HG02798 (cell line): Measurements from ENCODE around the gene KLHL10.

Source experiments
- ATAC-seq: cut with Tn5 transposase; IDR thresholded peaks from one replicate; pipeline ENCODE4 v1.9.1; 2021; ENCODE audit warnings: mild to moderate bottlenecking; ENCODE audit not compliant: unreplicated experiment, poor library complexity

The KLHL10 gene

DNA sequence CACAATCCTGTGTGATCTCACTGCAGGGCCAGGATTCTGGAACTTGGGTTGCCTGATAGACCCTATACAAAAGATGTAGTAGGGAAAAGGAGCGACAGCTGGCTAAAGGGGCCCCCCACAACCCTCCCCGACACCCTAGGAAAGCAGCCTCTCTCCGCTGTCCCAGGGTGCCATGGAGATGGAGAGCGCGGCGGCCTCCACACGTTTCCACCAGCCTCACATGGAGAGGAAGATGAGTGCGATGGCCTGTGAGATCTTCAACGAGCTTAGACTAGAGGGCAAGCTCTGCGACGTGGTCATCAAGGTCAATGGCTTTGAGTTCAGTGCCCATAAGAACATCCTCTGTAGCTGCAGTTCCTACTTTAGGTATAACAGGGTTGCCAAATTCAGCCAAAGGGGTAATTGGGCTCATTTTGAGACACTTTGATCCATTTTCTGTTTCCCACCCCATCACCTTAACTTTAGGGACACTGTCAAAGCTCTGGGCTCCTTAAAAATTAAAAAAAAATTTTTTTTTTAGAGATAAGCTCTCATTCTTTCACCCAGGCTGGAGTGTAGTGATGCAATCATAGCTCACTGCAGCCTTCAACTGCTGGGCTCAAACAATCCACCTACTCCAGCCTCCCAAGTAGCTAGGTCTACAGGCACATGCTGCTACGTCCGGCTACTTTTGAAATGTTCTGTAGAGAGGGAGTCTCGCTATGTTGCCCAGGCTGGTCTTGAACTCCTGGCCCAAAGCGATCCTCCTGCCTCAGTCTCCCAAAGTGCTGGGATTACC, at the start of gene KLHL10:
KLHL10 (plus strand) TSS at position 65 of the 778 bp plus-strand sequence; CDS start at position 173, 108 bp downstream.
- no peak for ATAC-seq

DNA sequence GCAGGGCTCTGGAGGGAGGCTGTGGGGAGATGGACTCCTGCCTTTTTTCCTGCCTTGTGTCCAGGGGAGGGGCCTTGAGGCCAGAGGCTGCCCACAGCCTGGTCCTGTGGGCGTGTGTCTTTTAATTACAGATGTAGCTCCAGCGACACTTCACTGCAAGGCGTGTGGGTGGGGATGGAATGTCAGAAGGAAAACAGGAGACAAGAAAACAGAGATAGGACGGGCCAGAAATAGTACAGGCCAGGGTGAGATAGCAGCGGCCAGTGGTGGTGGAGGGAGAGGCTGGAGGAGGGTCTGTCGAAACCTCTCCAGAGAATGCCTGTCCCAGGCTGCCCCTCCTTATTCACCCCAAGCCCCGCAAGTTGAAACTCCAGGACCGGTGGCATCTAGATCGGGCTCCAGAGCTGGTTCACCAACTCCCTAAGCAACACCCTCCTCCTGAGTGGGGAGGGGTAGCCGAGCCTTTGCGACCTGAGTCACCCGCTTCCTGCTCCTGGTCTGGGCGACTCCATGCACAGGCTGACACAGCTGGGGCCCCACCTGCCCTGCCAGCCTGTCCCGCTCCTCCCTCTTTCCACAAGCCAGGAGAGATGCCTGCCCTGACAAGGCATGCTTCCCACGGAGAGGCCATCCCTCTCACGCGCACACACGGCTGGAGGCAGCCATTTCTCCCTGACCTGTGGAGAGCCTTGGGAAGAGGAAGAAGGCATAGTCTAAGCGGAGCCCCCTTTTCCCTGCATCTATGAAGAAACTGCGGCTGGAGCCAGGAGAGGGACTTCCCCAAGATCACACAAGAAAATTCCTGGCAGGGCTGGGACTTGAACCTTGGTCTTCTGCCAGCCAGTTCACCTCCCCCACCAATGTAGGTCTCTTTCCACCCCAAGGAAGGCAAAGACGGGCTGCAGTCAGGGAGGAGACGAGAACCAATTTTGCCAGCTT, 44.5 kb upstream of the KLHL10 start:
- ATAC-seq, result no peak

DNA sequence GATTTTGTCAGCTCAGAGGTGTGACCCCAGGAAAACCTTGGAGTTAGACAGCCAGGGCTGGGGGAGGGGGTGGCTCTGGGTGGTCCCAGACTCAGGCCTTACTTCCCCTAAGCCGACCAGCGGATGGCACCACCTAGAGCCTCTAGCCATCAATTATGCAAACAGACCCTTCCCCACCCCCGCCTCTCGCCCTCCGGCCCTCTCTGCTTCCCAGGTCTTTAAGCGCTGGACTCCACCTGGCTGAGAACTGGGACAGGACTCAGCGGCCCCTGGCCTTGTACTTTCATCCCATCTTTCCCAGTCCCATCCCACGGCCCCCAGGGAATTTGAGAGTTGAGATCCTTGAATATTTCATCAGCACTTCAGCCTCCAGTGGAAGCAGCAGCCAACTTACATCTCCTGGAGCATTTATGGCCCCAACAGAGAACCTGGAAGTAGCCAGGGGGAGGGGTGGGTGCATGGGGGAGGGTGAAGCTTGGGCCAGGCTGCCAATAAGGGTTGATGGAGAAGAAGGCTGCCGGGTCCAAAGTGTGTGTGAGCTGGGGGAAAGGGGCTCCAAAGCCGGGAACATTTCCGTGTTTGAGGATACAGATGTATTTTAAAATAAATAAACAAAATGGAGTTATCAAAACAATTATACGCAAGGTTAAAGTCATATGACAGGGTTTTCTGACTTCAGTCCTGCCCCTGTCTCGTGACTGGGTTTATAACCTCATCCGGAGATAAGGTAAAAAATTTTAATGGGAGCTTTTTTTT, 43.7 kb upstream of the KLHL10 start:
- no peak for ATAC-seq

DNA sequence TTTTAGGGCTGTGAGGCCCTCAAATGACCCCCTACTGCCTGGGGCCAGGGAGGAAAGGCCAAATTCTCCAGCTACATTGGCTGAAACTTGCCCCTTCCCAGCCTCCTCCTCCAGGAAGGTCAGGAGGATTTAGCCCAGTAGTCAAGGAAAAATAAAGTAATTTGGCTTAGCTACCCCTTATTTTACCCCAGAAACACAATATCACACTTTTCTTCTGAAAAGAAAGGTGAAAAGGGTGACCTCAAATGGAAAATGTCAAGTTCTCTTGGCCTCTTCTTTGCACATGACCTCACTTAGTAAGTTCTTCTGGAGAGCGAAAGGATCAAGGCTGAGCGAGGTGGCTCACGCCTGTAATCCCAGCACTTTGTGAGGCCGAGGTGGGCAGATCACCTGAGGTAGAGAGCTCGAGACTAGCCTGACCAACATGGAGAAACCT, 43.1 kb upstream of the KLHL10 start:
- no peak for ATAC-seq

DNA sequence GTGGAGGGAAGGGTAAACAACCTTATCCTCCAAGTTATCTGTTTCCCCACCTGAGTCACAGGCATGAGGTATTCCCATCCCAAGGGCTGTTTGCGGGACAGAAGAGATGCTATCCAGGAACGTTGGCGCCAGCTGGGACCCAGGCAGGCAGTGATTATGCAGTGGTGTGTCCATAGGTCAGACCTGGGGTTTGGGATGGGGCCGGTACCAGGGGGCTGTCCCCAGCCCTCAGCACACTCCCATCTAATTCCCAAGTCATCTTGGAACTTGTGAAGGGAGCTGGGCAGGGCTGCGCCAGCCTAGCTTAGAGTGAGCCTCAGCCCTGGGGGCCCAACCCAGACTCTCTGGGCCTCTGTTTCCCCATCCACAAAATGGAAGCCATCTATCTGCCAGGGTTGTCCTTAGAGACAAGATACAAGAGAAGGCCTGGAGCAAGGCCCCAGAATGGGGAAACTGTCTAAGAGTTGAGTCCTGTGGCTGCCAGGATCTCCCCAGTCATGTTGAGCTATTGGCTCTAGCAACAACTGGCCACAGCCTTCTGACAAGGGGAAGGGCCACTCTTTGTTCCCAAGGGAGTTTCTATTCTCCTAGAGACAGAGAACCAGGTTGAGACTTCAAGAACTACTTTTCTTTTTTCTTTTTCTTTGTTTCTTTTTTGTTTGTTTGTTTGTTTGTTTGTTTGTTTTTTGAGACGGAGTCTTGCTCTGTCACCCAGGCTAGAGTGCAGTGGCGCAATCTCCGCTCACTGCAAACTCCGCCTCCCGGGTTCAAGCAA, 41.3 kb upstream of the KLHL10 start:
- no peak for ATAC-seq

DNA sequence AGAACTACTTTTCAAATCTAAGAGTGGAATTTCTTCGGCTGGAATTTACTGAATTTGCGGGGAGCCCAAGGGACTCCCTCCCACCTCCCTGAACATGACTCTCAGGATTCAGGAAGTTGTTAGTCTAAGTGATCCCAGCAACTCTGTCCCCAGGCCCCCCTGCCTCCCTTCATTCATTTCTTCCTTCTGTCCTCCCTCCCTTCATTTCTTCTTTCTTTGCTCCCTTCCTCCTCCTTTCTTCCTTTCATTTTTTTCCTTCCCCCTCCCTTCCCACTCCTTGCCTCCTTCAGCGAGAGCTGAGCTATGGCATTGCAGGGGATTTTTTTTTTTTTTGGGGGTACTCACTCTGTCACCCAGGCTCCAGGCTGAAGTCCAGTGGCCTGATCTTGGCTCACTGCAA, 40.2 kb upstream of the KLHL10 start:
- no peak for ATAC-seq

DNA sequence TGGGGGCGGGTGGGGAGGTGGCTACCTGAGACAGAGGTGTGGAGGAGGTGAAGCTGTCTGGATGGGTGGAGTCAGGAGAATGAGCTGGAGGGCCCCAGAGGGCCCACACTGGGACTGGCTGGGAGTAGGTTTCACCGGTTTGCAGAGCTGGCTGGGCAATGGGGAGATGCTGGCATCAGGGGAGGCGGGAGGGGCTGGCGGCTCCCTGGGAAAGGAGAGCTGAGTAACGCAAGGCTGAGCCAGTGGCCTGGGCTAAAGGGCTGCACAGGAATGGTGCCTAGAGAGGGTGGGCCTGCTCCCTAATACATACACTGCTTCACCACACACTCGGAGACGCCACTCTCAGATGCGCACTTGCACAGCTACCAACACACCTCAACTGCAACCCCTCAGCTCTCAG, 38.3 kb upstream of the KLHL10 start:
- ATAC-seq, result no peak

DNA sequence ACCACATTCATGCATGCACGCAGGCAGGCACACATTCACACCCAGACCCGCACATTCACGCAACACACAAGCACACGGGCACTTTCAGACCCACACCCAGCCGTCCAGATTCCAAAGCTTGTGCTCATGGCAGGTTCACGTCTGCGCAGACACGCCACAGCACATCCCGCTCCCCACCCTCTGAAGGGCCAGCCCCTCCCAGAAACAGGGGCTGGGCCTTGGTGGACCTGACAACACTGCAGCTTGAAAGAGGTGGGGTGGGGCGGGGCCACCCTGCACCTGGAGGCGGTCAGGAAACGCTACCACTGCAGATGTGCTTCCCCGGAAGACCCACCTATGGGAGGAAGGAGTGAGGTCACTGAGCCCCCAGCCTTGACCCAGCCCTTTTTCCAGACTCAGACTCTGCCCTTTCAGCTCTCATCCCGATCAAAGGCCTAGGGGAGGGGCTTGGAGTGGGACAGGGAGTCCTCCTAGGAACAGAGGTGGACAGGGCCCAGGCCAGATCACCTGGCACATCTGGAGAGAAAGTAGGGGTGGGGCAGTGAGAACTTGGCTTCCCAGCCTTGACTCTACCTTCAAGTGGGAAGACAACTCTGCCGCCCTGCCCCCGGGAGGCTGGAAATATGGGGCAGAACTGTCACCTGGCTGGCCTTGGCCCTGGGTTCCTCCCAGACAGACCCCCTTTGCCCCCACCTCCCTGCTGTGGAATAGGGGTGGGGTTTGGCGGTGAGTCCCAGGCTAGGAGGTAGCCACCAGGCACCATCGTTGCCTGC, 36.8 kb upstream of the KLHL10 start:
- ATAC-seq, result no peak

DNA sequence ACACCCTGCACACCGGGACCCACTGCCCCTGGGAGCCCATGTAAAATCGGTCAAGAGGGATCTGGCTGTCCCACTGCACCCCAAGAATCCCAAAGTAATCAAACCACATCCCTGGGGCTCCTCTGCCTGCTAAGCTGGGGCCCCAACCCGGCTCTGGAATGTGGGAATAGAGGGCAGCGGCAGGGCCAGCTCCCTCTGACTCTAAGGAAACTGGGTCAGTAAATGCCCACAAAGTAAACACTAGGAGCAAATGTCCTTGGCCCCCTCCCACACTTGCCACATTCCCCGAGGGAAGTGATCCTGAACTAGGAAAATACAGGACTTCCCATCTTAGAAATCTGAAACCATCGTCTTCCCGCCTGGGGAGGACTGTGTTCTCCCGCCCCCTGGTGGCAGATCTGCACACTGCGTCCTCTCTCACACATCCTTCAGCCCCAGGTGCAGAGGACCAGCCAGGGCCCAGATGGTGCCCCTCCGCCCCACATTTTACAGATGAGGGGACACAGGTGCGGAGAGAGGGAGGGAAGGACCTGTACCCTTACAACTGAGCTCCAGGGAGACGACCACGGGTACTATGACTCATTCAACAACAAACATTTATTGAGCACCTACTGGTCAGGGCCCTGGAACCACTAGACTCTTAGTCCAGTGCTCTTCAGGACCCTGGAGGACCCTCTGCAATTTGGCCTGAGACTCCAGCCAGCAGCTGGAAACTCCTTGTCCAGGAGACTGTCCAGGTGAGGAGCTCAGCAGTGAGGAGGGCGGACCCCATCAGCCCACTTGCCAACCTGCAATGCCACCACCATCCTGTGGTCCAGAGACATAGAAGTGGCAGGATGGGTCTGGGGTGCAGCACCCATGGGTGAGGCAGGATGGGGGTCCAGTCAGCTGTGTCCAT, 36.0 kb upstream of the KLHL10 start:
- no peak for ATAC-seq

DNA sequence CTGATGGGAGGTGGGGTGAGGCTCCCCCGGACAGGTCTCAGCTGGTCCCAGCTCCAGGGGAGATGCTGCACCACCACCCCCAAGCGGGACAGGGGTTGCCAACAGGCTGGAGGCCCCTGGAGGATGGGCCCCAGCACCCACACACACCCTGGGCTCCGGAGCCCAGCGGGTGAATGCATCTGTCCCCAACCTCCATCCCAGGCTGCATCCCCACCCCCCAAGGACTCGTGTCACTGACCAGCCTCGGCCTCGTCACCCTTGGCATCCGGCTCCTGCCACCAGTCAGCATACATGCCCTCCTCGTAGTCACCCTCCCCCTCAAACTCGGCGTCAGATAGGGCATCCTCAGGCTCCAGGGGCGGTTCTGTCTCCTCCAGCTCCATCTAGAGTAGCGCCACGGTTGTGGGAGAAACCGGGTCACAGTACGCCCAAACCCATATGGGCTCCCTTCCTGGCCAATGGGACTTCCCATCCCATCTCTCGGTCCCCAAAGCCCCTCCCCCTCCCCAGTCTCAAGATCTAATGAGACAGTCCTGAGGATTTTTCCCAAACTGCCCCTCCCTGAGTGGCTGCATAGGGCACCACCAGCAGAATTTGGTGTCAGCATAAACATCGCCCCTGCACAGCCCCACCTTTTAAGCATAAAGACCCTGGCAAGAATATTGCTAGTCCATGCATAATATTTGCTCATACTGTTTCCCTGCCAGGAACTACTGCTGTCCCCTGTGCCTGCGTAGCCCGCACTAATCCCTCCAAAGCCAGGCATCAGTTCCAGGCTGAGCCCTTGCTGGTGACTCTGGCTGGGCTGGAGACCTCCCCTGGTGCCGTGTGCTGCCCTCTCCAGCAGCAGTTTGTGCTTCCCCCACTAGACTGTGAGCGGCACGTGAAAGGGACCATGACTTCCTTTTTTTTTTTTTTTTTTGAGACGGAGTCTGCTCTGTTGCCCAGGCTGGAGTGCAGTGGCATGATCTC, 34.3 kb upstream of the KLHL10 start:
- ATAC-seq, result no peak

DNA sequence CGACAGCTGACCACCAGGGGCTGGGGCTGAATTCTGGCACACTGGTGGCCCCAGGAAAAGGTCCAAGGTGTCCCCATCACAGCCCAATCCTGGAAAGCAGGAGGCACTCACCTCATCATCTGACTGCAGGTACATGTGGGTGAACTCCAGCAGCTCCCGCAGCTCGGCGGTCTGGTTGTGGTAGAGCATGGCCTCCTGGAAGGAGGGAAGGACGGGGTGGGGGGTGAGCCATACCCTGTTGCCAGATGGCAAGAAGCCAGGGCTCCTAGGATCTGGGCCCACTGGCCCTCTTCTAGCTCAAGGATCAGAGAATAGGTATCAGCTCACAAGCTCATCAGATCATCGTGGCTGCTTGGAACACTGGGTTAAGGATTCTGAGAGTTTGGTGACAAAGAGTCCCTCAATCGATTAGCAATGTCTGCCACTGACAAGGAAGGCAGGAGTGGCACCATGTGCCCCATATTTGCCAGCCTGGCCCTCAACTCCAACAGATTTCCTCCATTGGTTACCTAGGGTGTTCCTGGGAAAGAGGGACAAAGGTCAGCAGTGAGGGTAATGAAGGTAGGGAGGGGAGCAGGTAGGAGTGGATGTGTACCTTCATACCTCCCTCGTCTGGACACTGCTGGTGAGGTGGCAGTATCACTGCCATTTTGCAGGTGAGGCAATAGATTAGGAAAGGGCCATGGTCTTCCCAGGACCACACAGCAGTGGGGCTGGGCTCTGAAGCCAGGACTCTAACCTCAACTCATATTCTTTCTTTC, 30.8 kb upstream of the KLHL10 start:
- ATAC-seq, result no peak

DNA sequence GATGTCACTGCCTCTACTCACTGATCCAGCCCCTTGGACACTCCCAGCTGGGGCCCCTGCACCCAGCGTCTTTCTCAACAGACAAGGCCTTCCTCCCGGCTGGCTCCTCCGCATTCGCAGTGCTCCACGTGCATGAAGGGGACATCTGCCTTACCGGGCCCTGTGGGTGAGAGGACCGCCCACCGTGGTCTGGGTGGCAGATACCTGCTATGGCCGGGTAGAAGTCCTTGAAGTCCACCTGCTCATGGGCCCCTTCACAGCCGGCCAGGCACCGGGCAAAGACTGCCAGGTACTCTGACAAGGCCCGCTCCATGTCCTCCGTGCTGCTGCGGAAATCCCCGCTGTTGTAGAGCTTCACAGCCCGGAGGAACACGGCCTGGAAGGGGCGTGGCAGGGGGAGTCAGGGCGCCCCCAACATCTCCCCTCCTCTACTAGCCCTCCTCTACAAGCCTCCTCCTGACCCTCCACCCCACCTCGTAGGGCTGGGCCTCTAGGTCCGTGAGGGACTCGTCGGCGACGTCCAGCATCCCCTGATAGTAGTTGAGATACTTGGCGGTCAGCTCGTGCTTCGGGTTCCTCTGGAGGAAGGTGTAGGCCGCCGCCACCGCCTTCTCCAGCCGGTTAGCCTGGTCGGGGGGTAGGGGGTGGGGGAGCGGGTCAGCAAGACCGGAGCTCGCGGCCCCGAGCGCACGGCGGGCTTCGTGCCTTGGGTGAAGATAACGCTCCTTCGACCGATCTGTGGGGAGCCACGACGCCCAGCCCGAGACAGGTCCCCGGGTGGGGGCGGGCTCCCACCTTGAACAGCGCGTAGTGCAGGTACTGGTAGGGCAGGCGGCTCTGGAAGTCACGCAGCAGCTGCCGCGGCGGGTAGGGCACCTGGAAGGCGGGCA, 26.7 kb upstream of the KLHL10 start:
- ATAC-seq, result no peak

DNA sequence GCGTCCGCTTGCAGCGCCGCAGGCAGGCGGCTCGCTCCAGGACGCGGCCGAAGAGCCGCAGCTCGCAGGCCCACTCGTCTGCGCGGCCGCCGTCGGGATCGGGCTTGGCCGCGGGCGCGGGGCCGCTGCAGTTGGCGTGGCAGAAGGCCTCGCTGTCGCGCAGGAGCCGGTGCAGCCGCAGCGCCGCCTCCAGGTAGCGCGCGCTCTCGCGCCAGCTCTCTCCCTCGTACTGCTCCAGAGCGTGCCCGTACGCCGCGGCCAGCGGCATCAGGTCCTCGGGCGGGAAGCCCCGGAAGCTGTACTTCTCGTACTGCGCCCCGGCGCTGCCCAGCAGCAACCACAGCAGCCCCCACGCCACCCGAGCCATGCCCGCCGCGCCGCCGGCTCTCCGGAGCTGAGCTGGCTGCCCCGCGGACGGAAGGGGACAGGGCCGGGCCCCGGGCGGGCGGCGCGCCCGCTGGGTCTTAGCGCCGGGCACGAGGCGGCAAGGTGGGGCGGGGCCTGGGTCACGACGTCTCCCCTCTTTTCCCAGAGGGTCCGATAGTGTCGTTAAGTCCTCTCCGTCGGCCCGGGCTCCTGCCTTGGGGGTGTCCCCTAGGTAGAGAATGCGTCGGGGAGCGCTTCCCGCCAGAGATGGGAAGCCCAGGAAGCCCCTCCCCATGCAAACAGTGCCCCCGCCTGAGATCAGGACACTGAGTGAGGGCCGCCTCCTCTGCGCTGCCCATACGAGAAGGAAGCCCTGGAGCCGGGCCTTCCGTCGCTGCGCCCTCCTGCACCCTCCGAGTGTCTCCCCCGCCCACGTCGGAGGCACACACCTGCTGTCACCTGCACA, 25.9 kb upstream of the KLHL10 start, which contains the start of gene P3H4:
P3H4 (minus strand) TSS at position 401 of the 832 bp plus-strand sequence; CDS start at position 367, 34 bp downstream.
- ATAC-seq, result peak; percentile 67

DNA sequence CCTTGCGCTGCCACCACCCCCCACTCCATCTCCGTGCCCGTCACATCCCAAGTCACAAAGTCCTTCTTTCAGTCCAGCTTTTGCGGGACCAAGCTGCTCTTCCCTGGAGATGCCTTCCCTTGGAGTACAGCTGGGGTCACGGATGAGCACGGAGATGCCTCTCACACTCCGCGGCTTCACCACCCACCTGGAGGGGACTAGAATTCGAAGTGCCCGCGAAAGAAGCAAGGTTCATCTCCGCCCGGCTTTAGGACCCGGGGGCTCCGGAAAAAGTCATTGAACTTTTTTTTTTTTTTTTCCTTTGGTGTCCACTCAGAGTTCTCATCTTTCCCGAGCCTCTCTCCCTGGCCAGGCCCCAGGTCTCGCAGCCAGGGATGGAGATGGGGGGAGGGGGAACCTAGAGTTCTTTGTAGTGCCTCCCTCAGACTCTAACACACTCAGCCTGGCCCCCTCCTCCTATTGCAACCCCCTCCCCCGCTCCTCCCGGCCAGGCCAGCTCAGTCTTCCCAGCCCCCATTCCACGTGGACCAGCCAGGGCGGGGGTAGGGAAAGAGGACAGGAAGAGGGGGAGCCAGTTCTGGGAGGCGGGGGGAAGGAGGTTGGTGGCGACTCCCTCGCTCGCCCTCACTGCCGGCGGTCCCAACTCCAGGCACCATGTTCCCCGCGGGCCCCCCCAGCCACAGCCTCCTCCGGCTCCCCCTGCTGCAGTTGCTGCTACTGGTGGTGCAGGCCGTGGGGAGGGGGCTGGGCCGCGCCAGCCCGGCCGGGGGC, 25.1 kb upstream of the KLHL10 start, which contains the start of gene FKBP10:
FKBP10 (plus strand) TSS at position 624 of the 771 bp plus-strand sequence; CDS start at position 655, 31 bp downstream.
- ATAC-seq, result no peak
